ENCODE data around the gene EXOC6B.

EXOC6B gene

DNA sequence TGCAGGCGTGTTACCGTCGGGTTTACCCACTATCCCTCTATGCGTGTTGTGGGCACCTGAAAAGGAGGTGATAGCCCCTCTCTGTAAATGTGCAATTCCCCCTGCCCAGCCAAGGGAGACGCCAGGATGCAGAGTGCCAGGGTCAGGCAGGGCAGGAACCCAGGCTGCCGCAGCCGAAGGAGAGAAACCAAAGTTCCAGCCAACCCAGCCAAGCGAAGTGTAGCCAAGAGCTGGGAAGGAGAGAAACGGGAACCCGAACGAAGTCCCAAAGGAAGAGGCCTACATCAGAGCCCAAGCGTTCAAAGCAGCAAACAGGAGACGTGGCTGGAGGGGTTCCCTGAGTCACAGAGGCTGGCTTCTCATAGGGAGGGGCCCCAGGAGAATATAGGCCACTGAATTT, 37.2 kb upstream of the EXOC6B start:
- TF ChIP-seq ZBTB7A (IDR thresholded peaks at IDR 0.05; ENCODE audit: low read depth) = no peak

DNA sequence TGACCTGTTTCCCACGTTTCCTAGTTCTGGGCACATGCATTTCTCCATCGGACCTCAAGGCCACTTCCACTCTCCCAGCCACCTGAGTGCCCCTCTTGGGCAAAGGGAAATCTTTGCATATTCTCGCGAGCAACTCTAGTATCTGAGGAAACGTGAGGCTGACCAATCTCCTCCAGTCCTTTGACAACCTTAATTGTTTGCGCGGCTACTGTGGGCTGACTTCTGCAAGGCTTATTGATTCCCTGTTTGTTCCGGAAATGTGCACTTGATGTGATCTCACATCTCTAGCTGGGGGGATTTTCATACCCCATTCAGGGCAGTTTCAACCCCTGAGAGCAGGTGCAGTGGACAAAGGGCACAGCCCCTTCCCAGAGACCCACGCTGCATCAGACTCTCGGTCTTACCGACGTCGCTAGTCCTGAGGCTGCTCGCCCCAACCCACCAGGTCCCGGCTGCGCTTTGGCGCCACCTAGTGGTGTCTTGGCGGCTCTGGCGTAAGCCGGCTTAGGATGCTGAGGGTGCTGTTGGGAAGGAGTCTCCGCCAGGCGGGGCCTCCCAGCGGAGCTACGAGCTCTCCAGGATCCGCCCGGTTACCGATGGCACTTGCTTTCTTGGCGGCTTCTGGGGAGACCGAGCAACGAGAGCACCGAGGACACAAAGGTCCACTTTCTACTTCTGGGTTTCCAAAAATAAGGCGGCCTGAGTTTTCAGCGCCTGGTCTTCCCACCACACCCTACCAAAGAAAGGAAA, 36.6 kb upstream of the EXOC6B start:
- no peak for TF ChIP-seq FOXM1 (IDR thresholded peaks at IDR 0.05; ENCODE audit: borderline replicate concordance, low read depth)
- no peak for TF ChIP-seq YY1 (IDR thresholded peaks at IDR 0.05; ENCODE audit: low read depth)
- TF ChIP-seq NFIC (IDR thresholded peaks at IDR 0.05) = no peak
- peak; percentile 81 for TF ChIP-seq RAD21 (IDR thresholded peaks at IDR 0.05; ENCODE audit: low read depth)
- TF ChIP-seq, protein P1, sequence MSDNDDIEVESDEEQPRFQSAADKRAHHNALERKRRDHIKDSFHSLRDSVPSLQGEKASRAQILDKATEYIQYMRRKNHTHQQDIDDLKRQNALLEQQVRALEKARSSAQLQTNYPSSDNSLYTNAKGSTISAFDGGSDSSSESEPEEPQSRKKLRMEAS (IDR thresholded peaks at IDR 0.05) = 0 out of 2 replicates have a peak, but pooled peaks have one; percentile 18

DNA sequence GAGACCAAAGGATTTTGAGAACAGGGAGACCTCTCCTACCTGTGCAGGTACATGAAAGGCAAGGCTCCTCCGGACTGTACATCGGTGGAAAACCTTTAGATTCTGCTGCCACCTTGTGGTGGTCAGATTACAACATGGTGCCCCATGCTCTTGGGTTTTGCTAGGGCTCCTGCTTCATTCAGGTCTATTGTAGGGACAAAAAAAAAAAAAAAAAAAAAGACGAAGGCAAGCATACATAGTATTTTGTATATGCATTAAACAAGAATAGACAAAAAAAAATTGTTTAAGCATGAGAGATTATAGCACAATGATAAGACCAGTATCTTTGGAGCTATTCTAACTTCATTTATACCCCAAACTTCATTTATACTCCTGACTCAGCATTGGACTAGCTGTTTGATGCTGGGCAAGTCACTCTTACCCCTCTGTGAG, 34.0 kb upstream of the EXOC6B start:
- TF ChIP-seq EGR1 (IDR thresholded peaks at IDR 0.05) = no peak
- peak; percentile 89 for TF ChIP-seq RAD21 (IDR thresholded peaks at IDR 0.05; ENCODE audit: low read depth)
- no peak for TF ChIP-seq ZBTB7A (IDR thresholded peaks at IDR 0.05; ENCODE audit: low read depth)
- no peak for TF ChIP-seq CEBPB (IDR thresholded peaks at IDR 0.05)
- TF ChIP-seq YY1 (IDR thresholded peaks at IDR 0.05; ENCODE audit: low read depth) = 0 out of 2 replicates have a peak, but pooled peaks have one; percentile 49

DNA sequence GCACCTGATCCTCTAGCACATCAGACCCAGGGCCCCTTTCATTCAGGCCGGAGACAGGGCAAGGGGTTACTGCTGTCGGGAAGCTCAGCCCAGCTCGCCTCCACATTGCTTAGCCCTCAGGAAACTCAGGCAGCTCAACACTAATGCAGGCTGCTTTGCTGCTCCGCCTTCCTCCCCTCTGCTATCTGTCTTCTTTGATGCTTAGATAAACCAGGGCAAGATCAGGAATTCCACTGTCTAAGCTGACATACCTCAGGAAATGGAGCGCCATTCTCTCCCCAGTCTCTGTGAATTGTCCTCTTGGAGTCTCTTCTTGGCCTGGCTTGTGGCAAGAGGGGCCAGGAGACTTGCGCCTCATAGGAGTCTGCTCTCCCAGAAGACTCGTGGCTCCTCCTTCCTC, 25.5 kb upstream of the EXOC6B start:
- TF ChIP-seq CEBPB (IDR thresholded peaks at IDR 0.05) (no peak), FOXM1 (IDR thresholded peaks at IDR 0.05; ENCODE audit: borderline replicate concordance, low read depth) (no peak), YY1 (IDR thresholded peaks at IDR 0.05; ENCODE audit: low read depth) (no peak), EP300 (IDR thresholded peaks at IDR 0.05; ENCODE audit: borderline replicate concordance) (no peak)

DNA sequence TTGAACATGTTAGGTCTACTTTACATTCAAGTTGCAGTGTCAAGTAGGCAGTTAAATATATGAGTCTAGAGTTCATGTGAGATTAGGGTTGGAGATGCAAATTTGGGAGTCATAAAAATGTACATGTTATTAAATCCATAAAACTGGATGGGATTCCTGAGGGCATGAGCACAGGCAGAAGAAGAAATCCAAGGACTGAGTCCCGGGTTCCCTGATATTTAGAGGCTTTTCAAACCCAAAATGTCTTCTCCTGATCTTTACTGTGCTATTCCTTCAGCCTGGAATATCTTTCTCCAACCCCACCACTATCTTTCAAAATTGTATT, 23.3 kb upstream of the EXOC6B start:
- TF ChIP-seq ZBTB7A (IDR thresholded peaks at IDR 0.05; ENCODE audit: low read depth) = no peak

DNA sequence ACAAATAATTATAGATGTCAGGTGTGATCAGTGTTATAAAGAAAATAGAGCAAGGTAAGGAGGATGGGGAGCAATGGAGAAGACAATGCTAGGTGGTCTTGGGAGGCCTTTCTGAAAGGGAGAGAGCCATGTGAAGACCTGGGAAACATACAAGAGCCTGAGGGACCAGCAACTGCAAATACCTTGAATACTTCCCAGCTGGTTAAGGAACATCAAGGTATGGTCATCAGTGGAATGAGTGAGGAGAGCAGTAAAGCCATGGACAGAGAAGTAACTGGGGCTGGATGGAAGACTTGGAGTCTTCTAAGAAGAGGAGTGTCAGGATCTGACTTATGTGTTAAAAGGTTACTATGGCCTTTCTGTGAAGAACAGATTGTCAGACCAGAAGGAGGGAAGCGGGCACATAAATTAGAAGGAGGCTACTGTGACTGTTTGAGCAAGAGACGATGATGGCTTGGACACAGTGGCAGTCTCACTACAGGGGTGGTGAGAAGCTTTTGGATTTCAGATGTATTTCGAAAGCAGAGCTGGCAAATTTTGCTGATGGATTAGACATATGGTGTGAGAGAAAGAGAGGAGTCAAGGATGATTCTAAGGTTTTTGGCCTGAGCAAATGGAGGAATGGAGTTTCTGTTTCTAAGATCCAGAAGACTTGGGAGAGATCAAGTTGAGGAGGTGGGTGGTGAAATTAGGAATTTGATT, 22.8 kb upstream of the EXOC6B start:
- TF ChIP-seq TCF12 (IDR thresholded peaks at IDR 0.05; ENCODE audit: low read depth) (no peak), TEAD4 (IDR thresholded peaks at IDR 0.05) (no peak), NFIC (IDR thresholded peaks at IDR 0.05) (no peak), RAD21 (IDR thresholded peaks at IDR 0.05; ENCODE audit: low read depth) (no peak), CEBPB (IDR thresholded peaks at IDR 0.05) (no peak), YY1 (IDR thresholded peaks at IDR 0.05; ENCODE audit: low read depth) (no peak), TAF1 (IDR thresholded peaks at IDR 0.05; ENCODE audit: low read depth) (no peak), EGR1 (IDR thresholded peaks at IDR 0.05) (no peak), ZBTB7A (IDR thresholded peaks at IDR 0.05; ENCODE audit: low read depth) (no peak), EP300 (IDR thresholded peaks at IDR 0.05; ENCODE audit: borderline replicate concordance) (no peak), CREB1 (IDR thresholded peaks at IDR 0.05; ENCODE audit: low read depth) (no peak), FOXM1 (IDR thresholded peaks at IDR 0.05; ENCODE audit: borderline replicate concordance, low read depth) (no peak)
- TF ChIP-seq, protein P1 (IDR thresholded peaks at IDR 0.05) = no peak
- TF ChIP-seq, protein P2, sequence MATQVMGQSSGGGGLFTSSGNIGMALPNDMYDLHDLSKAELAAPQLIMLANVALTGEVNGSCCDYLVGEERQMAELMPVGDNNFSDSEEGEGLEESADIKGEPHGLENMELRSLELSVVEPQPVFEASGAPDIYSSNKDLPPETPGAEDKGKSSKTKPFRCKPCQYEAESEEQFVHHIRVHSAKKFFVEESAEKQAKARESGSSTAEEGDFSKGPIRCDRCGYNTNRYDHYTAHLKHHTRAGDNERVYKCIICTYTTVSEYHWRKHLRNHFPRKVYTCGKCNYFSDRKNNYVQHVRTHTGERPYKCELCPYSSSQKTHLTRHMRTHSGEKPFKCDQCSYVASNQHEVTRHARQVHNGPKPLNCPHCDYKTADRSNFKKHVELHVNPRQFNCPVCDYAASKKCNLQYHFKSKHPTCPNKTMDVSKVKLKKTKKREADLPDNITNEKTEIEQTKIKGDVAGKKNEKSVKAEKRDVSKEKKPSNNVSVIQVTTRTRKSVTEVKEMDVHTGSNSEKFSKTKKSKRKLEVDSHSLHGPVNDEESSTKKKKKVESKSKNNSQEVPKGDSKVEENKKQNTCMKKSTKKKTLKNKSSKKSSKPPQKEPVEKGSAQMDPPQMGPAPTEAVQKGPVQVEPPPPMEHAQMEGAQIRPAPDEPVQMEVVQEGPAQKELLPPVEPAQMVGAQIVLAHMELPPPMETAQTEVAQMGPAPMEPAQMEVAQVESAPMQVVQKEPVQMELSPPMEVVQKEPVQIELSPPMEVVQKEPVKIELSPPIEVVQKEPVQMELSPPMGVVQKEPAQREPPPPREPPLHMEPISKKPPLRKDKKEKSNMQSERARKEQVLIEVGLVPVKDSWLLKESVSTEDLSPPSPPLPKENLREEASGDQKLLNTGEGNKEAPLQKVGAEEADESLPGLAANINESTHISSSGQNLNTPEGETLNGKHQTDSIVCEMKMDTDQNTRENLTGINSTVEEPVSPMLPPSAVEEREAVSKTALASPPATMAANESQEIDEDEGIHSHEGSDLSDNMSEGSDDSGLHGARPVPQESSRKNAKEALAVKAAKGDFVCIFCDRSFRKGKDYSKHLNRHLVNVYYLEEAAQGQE (IDR thresholded peaks at IDR 0.05; ENCODE audit: low read depth) = no peak
- TF ChIP-seq, protein P3, sequence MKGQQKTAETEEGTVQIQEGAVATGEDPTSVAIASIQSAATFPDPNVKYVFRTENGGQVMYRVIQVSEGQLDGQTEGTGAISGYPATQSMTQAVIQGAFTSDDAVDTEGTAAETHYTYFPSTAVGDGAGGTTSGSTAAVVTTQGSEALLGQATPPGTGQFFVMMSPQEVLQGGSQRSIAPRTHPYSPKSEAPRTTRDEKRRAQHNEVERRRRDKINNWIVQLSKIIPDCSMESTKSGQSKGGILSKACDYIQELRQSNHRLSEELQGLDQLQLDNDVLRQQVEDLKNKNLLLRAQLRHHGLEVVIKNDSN (IDR thresholded peaks at IDR 0.05) = no peak

DNA sequence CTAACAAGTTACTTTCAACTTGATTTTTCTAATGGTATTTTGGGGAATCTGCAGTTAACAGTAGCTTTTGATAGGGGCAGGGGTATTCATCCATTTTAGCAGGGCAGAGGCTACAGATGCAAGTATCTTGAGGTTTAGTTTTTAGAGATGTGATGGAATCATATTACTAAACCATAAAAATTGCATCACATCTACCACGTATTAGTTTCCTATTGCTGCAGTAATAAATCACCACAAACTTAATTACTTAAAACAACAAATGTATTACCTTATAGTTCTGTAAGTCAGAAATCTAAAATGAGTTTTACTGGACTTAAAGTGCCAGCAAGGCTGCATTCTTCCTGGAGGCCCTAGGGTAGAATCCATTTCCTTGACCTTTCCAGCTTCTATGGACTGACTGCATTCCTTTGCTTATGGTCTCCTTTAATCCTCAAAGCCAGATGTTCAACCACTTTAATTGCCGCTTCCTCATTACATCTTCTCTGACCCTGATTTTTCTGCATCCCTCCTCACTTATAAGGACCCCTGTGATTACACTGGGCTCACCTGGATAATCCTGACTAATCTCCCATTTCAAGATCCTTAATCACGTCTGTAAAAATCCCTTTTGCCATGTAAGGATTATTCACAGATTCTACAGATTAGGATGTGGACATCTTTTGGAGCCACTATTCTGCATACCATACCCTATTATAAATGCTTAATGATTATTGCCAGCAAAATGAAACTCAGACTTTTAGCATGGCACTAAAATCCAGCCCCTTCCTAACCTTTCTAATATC, 21.9 kb upstream of the EXOC6B start:
- TF ChIP-seq, protein P3 (IDR thresholded peaks at IDR 0.05) = no peak
- no peak for TF ChIP-seq ZBTB7A (IDR thresholded peaks at IDR 0.05; ENCODE audit: low read depth)
- no peak for TF ChIP-seq YY1 (IDR thresholded peaks at IDR 0.05; ENCODE audit: low read depth)
- TF ChIP-seq EGR1 (IDR thresholded peaks at IDR 0.05) = no peak
